OCI-LY3 (cell line): ENCODE measurements around the gene PEX3.
A peak's percentile ranks its signal among the peaks of the same experiment; 100 is the strongest.

ENCODE experiments used
- H2AFZ ChIP-seq: fragments of 200-600, 300-600 bp; shearing (Covaris generic); 2 replicates; pipeline ENCODE4 v1.6.0; 2014; ENCODE audit warnings: antibody characterized with exemption, low read depth, low read length
- H3K27ac ChIP-seq: fragments of 200-600, 300-600 bp; sonication (generic); 2 replicates; pipeline ENCODE4 v1.5.1; 2014; ENCODE audit warnings: mild to moderate bottlenecking, low read length, moderate library complexity, mixed read lengths
- H3K27me3 ChIP-seq: fragments of 200-600, 300-600 bp; sonication (generic); 2 replicates; pipeline ENCODE4 v1.6.1; 2014; ENCODE audit warnings: low read depth, low read length, mixed read lengths
- H3K36me3 ChIP-seq: fragments of 200-600, 300-600 bp; sonication (generic); replicated peaks from 2 replicates; pipeline ENCODE3; 2014; ENCODE audit warnings: low read depth, low read length, mixed read lengths
- H3K4me1 ChIP-seq: fragments of 300-600, 200-600 bp; sonication (generic); 2 replicates; pipeline ENCODE4 v1.6.1; 2014; ENCODE audit warnings: low read length, mixed read lengths
- H3K4me2 ChIP-seq: fragments of 200-600, 300-600 bp; sonication (generic); 2 replicates; pipeline ENCODE4 v1.6.1; 2014; ENCODE audit warnings: low read length, mixed read lengths
- H3K4me3 ChIP-seq: fragments of 300-600, 200-600 bp; sonication (generic); 2 replicates; pipeline ENCODE4 v1.5.1; 2014; ENCODE audit warnings: antibody characterized with exemption, mild to moderate bottlenecking, low read length, moderate library complexity
- H3K79me2 ChIP-seq: fragments of 300-600, 200-600 bp; shearing (Covaris generic); 2 replicates; pipeline ENCODE4 v1.6.1; 2014; ENCODE audit warnings: mild to moderate bottlenecking, low read length, mixed read lengths
- H3K9ac ChIP-seq: fragments of 300-600, 200-600 bp; shearing (Covaris generic); 2 replicates; pipeline ENCODE4 v1.6.0; 2014; ENCODE audit warnings: mild to moderate bottlenecking, low read length, moderate library complexity
- H3K9me3 ChIP-seq: fragments of 200-600, 300-600 bp; shearing (Covaris generic); 2 replicates; pipeline ENCODE4 v1.6.1; 2014; ENCODE audit warnings: low read length, mixed read lengths; ENCODE audit not compliant: insufficient read depth
- H4K20me1 ChIP-seq: fragments of 200-600, 300-600 bp; sonication (generic); 2 replicates; pipeline ENCODE4 v1.6.1; 2016; ENCODE audit warnings: low read length, mixed read lengths; ENCODE audit not compliant: insufficient read depth
- CTCF ChIP-seq: fragments of 200-600, 300-600 bp; sonication (generic); IDR thresholded peaks from 2 replicates; pipeline ENCODE4 v1.5.1; 2014; ENCODE audit warnings: antibody characterized with exemption, low read length, low read depth
- EZH2phosphoT487 ChIP-seq: fragments of 200-600 bp; shearing (Covaris generic); IDR thresholded peaks from 2 replicates; pipeline ENCODE4 v1.6.1; 2018; ENCODE audit warnings: antibody characterized with exemption, mixed run types, low read depth

PEX3 gene

GRCh38 chr6:143539734-143540133 lies 89.1 kb downstream of the PEX3 start:
- no peaks in the 10 kb centered on the region for H4K20me1 ChIP-seq
- H3K9ac ChIP-seq: peak overlapping the region; percentile 97; the same call in 1 of the 2 replicates
- peaks cover 82% of the 10 kb centered on the region for H3K4me1 ChIP-seq
- peaks cover 86% of the 10 kb centered on the region for H3K79me2 ChIP-seq
- H3K4me3 ChIP-seq: peak overlapping the region; percentile 95
- peak overlapping the region; percentile 92 for H3K4me2 ChIP-seq
- H3K27me3 ChIP-seq: no peaks in the 10 kb centered on the region
- peak overlapping the region; percentile 86 for H3K27ac ChIP-seq
- H3K9me3 ChIP-seq: no peaks in the 10 kb centered on the region
- peak; percentile 58 for TF ChIP-seq CTCF
- TF ChIP-seq EZH2phosphoT487: no peak
- H2AFZ ChIP-seq: no peak overlapping the region
- H3K36me3 ChIP-seq: no peaks in the 10 kb centered on the region

- H3K4me2 ChIP-seq: peak overlapping the region; percentile 92
- no peaks in the 10 kb centered on the region for H3K27me3 ChIP-seq
- no peaks in the 10 kb centered on the region for H4K20me1 ChIP-seq
- TF ChIP-seq EZH2phosphoT487: no peak
- TF ChIP-seq CTCF: no peak
- H3K9ac ChIP-seq: peak overlapping the region; percentile 97; the same call in 1 of the 2 replicates
- no peaks in the 10 kb centered on the region for H3K9me3 ChIP-seq
- H3K36me3 ChIP-seq: no peaks in the 10 kb centered on the region
- H2AFZ ChIP-seq: no peak overlapping the region
- peaks cover 82% of the 10 kb centered on the region for H3K4me1 ChIP-seq
- peak overlapping the region; percentile 86 for H3K27ac ChIP-seq
- H3K79me2 ChIP-seq: peaks cover 90% of the 10 kb centered on the region
- H3K4me3 ChIP-seq: peak overlapping the region; percentile 95
These were observed 89.6 kb downstream of the PEX3 start for GRCh38 chr6:143540192-143540591.
